ENCODE results near the gene LRRC14B.
A peak's percentile ranks its signal among the peaks of the same experiment; 100 is the strongest.
"Not testable (repeated sequence)": the region's sequence is repeated elsewhere in the genome, so short reads cannot be mapped to it uniquely, and the experiment has no call there.

The LRRC14B gene

GRCh38 chr5:160921-161802, 30.1 kb upstream of the LRRC14B start:
- no peak for DNase-seq

- no peak for DNase-seq
These were observed 29.5 kb upstream of the LRRC14B start for GRCh38 chr5:161803-162110.

- no peak for DNase-seq
These were observed 29.1 kb upstream of the LRRC14B start for GRCh38 chr5:162190-162564.

- no peak for DNase-seq
These were observed 28.5 kb upstream of the LRRC14B start for GRCh38 chr5:162565-163337.

- no peak for DNase-seq
These were observed 28.0 kb upstream of the LRRC14B start for GRCh38 chr5:163338-163620.

GRCh38 chr5:163841-164240, 27.5 kb upstream of the LRRC14B start:
- no peak for DNase-seq

- DNase-seq = no peak
These were observed 27.1 kb upstream of the LRRC14B start for GRCh38 chr5:164244-164643.

- DNase-seq = not testable (repeated sequence)
These were observed 26.5 kb upstream of the LRRC14B start for GRCh38 chr5:164783-165182.

GRCh38 chr5:166441-167372, 24.6 kb upstream of the LRRC14B start:
- DNase-seq = no peak

GRCh38 chr5:167511-167910, 23.8 kb upstream of the LRRC14B start:
- DNase-seq = no peak

- no peak for DNase-seq
These were observed 23.2 kb upstream of the LRRC14B start for GRCh38 chr5:167982-168660.

GRCh38 chr5:169071-169727, 22.1 kb upstream of the LRRC14B start:
- no peak for DNase-seq

GRCh38 chr5:169728-170094, 21.6 kb upstream of the LRRC14B start:
- DNase-seq = no peak

GRCh38 chr5:170971-171800, 20.1 kb upstream of the LRRC14B start:
- DNase-seq = peak in 1 of 2 experiments; percentile 26

- DNase-seq = no peak
These were observed 19.4 kb upstream of the LRRC14B start for GRCh38 chr5:171801-172331.

GRCh38 chr5:172421-172820, 18.9 kb upstream of the LRRC14B start:
- no peak for DNase-seq

GRCh38 chr5:172841-173251, 18.4 kb upstream of the LRRC14B start:
- DNase-seq = no peak

- DNase-seq = no peak
These were observed 17.7 kb upstream of the LRRC14B start for GRCh38 chr5:173392-174290.

GRCh38 chr5:174291-174600, 17.0 kb upstream of the LRRC14B start:
- no peak for DNase-seq

GRCh38 chr5:174876-175465, 16.3 kb upstream of the LRRC14B start:
- DNase-seq = no peak

Measured in SHP77 (cell line).